NCI-H1436 treated with DMSO at 0.1 percent for 48 hours (cell line): ENCODE results near the gene MAD1L1.

ENCODE experiments used
- DNase-seq: peaks from one replicate; lab custom pipeline; 2025; lab: John Stamatoyannopoulos, UW

The MAD1L1 gene

DNA sequence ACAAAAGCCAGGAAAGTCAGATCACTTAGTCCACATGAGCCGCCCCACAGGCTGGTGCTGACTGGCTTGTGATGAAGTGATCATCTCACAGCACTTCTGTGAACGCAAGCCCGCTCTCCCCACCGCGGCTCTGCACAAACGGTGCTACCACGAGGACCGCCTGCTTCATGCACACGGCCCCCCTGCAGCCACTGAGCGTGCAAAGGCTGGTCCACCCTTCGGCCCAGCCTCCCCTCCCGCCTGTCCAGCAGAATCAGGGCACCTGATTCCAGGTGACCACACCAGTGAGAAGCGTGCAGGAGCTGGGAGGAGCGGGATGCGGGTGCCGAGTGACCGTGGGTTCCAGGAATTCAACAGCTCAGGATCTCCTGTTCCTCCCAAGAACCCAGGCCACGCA lies 32.2 kb downstream of the MAD1L1 start:
- no peak for DNase-seq

DNA sequence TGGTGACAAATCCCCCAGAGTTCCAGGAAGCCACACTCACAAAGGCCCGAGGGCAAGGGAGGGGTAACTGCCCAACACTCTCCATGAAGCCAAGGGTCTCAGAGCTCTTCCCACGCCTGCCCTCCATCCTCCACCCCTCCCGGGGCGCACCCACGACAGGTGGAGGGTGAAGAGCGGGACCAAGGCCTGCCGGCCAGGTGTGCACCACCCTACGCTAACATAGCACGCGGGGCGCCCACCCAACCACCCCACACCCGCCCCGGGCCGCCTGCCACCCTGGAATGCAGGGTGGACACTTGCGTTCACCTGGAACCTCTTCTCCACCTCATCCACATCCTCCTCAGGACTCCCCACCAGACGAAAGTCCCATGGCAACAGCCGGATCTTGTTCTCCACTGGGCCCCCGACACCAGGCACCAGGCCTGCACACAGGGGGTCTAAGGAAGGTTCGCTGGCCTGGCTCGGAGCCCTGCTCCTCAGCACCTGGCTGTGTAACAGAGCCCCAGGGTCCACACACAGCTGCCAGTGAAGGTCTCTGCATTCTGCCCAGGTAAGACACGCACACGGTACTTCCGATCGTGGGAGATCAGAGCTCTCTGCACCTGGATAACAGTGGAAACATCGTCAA lies 32.7 kb downstream of the MAD1L1 start:
- no peak for DNase-seq

DNA sequence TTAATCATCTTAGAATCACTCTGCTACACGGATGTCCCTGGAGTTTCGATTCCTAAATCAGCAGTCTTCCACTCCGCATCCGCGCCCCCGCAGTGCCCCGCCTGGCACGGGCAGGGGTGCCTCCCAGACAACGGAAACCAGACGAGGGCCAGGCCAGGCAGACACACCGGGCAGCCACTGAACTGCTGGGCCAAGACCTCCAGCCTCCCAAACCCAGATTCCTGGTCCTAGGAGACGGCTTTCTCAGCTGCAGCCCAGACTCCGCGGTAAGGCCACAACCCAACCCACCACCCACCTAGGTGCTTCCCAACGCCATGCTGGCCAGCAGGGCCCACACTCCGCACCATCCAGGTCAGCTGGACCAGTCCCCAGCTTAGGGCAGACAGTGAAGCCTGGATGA lies 33.2 kb downstream of the MAD1L1 start:
- DNase-seq: no peak

DNA sequence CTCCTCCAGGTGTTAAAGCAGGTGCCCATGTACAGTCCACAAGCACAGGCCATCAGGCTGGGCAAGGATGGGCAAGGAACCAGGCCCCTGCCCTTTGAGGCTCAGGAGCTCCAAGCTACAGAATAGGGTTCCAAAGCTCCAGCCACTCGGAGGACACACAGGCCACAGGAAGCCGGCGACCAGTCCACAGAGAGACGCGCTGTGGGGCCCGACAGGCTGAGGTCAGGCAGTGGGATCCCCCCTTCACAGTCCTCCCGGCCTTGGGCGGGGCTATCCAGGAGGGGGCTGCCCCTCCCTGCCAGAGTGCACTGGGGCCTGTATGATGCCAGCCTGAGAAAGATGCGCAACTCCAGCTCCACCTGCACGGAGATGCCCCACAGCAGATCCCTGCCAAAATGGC lies 34.0 kb downstream of the MAD1L1 start:
- DNase-seq: no peak

DNA sequence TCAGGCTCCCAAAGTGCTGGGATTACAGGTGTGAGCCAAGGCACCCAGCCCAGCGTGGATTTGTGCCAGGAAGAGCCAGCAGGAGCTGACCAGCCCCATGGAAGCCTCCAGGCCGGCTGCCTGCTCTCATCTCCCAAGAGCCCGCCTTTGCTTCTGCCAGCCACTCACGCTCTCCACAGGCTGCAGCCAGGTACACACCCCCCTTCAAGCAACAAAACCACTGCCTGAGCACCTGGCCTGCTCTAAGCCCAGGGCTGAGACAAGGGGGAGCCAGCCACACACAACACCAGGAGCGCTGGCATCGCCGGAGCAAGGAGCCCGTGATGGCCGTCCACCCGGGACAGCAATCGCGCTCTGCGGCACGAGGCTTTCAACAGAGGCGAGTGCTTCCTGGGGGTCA lies 34.5 kb downstream of the MAD1L1 start:
- no peak for DNase-seq

DNA sequence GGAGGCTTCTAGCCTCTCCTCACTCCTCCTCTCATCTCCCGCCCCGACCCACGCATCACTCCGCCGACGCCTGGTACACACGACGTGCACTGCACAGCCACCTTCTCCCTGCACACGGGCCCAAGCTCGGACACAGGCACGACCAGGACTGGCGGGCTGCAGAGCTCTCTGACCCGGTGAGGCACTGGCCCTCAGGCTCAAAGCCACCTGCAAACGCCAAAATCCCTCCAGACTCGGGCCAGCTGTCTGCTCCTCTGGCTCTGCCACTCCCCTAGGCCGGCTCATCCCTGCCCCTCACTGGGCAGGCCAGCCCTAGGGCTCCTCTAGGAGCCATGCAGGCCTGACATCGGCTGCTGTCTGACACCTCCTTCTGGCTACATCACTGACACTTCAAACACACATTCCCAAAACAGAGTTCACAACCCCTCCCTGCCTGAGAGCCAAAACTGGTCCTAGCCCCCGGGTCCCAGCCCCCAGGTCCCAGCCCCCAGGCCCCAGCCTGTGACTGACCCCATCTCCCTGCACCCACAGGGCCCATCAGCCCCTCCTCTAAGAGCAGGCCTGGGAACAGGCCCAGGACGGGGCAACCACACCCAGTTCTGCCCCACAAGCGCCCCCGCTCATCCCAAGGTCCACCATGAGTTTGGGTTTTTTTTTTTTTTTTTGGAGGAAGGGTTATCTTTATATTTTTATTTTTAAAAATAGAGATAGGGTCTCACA lies 35.1 kb downstream of the MAD1L1 start:
- DNase-seq: no peak

DNA sequence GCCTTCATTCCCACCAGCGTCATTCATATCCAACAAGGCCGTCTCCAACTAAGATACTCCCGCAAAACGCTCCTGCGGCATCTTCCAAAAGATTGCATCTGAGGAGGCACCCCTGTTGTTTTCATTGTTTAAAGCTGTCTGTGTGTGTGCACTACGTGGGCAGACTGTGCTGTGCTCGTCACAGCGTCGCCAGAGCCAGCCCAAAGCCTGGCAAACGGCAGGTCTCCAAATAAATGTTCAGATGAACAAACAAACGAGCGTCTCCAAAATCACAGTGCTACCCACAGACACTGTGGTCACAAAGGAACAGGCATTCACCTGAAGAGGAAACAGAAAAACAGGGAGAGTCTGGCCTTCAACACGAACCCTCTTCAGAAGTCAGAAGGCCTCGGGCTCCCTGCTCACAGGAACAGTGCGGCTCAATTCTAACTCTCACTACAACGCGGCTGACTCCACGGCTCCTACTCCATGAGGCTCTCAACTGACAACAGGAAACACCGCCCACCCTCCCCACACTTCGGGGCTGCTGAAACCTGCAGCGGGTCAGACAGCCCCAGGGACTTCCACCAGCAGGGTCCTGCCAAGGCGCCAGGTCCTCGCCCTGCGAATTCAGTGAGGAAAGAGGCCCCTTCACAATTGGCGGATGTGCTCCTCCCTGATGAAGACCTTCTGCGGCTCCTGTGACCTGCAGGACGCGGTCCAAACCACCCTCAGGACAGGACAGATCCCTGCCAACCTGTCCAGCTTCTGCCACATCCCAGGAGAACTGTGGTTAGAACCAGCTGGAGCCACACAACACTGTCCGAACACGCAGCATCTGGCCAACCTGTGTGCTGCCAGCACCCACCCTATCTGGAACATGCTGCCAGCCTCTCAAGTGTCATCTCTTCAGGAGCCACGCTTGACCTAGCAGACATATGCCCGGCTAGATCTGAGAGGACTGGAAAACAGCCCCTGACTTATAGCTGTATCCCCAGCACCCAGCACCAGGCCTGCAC lies 36.1 kb downstream of the MAD1L1 start:
- DNase-seq: no peak

DNA sequence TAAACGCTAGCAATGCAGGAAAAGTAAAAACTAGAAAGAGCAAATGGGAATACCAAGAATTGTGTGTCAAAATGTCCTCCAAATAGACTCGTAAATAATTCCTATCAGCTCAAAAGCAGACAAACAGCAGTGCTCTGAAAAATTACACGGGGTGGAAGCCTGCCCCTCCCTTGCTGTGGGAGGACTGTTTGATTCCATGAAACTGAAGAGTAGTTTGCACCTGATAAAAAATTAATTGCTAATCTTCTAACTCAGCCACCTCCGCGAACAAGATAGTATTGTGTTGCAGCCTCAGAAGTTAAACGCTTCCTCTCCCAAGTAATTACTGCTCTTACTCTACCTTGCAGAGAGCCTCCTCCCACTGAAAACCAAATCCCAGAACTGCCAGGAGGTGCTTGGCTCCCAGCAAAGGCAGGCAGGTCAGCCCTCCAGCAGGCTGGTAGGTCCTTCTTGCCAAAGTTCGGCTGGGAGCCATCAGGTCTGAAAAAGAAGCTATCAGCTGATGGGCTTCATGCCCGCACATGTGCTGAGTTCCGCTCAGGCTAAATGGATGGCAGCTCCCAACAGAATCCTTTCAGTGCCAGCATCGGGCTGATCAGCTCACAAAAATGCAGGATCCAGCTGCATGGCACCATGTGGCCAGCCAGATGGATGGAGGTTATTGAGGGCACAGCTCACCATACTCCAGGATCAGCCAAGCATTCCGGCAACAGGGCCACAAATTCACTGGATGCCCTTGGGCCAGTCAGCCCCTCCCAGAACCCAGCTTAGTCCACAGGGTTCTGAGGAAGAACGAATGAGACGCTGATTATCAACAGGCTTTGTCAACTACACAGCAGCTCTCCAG lies 37.1 kb downstream of the MAD1L1 start:
- DNase-seq: no peak

DNA sequence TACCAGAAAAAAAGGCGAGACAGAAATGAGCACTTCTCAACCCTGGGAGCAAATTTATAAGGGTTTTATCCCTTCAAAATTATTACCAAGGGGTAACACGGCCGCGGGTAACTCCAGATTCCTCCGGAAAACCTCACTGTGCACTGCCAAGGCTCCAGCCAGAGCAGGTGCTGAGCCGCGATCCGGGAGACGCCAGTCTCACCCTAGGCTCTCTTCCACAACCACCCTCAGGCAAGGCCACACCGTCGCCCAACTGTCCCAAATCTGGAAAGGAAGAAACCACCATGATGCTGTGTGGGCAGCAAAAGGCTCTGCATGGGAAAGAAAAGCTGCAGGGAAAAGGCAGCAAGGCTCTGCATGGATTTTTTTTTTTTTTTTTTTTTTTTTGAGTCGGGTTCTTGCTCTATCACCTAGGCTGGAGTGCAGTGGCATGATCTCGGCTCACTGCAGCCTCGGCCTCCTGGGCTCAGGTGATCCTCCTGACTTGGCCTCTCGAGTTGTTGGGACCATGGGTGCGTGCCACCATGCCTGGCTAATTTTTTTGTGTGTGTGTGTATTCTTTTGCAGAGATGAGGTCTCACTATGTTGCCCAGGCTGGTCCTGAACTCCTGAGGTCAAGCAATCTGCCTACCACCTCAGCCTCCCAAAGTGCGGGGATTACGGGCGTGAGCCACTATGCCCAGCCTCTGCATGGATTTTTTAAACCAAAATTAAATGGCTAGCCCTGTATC lies 39.0 kb downstream of the MAD1L1 start:
- DNase-seq: no peak

DNA sequence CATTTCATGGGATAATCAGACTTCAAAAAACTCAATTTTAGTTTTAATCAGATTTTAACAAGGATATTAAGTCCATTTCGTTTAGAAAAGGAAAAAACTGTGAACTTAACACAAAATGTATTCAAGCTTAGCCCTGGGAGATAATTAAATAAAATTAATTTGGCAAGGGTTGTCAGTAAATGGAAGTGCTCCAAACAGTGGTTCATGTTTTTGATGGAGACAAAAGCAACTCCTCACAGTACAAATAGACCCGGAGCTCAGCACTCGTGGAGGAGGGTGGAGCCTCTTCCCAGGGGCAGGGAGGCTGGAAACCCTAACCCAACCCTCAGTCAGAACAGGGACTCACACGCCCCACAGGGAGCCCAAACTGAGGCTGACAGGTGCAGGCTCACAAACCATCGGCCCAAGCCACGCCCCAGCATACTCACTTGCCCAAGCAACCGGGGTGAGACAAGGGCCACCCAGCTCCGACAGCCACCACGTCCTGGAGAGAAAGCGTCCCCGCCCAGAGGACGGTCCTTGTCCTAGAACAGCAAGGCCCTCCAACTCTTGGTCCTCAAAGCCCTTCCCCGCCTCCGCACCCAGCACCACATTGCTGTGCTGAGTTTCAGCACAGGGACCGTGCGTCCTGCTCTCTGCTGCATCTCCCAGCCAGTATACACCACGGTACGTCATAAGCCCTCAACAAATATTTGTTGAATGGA lies 39.8 kb downstream of the MAD1L1 start:
- DNase-seq: no peak

DNA sequence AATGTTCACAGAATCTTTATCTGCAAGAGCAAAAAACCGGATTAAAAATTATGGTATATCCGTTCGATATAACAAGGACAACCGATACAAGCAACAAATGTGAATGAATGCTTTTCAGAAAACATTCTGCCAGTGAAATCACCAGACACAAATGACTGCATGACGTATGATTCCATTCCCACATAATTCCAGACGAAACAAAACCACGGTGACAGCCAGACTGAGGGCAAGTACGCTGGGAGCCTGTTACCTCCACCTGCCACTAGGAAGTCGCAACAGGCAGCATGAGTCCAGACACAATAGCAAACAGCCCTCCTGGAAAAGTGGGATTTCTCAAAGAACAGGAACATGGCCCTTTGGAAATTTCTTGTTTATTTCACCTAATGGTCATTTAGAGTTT lies 41.7 kb downstream of the MAD1L1 start:
- DNase-seq: no peak

DNA sequence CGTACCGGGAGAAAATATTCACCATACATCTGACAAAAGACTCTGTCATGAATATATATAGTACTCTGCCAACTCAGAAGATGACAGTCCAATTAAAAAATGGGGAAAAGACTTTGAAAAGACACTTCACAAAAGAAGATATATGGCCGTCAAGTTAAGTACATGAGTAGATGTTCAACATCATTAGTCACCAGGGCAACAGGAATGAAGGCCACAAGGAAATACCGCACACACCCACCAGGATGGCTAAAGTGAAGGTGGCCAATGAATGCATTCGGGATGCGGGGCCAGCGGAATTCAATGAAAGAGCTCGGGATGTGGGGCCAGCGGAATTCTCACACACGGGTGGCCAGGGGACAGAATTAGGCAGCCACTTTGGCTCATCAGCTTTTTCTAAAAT lies 42.2 kb downstream of the MAD1L1 start:
- DNase-seq: peak; percentile 20

DNA sequence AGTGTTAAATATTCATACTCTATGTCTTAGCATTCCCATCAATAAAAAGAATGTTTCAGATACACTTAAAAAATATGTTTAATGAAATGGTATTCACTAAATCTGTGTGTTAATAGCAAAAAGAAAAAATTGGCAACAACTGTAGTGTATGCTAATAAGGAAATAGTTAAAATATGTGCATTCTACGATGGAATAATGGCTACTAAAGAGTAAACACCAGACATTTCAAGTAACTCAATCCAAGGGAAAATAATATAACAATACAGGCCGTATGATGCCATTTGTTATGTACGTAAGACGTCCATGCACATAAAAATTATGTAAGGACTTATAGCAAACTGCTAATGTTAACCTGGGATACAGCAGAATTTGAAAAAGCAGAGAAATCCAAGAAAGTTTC lies 46.6 kb downstream of the MAD1L1 start:
- DNase-seq: no peak

DNA sequence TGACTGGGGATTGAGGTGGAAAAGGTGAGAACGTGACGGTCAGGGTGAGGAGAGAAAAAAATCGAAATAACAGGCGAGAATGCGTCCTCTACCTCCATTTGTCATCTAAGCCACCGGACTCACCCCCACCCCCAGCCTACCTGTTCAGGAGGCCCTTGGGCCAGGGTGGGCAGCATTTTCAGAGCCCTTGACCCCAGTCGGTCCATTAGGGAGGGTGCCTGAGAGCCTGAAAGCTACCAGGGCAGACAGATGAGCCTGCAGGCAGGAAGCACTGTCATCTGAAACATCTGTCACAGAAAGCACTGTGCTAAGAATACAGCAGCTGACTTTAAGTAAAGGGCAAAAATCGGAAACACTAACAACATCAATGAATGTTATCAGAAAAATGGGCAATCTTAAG lies 47.0 kb downstream of the MAD1L1 start:
- no peak for DNase-seq

DNA sequence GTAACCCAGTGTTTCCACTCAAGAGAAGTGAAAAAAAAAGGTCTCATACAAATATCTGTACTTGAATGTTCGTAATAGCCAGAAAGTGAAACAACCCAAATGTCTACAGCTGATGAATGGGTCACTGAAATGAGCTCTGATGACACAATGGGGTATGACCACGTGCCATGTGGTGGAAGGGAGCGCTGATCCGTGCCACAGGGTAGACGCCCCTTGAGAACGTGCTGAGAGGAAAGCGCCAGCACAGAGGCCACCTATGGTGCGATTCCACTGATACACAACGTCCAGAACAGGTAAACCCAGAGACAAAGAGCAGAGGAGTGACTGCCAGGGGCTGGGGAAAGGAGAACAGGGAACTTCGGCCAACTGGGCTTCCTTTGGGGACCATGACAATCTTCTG lies 50.3 kb downstream of the MAD1L1 start:
- DNase-seq: no peak

DNA sequence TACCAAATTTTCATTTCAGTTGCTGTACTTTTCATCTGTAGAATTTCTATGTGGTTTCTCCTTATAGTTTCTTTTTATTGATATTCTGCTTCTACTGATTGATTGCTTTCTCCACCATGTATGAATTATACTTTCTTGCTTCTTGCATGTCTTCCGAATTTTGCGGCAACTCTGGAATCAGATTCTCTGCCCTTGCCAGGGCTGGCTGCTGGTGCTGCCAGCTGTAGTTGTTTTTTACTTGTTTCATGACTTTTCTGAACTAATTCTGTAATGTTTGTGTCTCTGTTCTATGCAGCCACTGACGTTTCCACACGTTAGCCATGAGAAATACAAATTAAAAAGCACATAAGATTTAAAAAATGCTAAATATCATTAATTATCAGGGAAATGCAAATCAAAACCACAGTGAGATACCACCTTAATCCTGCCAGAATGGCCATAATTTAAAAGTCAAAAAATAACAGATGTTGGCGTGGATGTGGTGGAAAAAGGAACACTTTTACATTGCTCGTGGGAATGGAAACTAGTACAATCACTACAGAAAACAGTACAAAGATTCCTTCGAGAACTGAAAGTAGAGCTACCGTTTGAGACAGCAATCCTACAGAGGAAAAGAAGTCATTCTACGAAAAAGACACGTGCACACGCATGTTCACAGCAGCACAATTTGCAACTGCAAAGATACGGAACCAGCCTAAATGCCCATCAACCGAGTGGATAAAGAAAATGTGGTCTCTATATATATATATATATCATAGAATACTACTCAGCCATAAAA lies 51.5 kb downstream of the MAD1L1 start:
- DNase-seq: no peak

DNA sequence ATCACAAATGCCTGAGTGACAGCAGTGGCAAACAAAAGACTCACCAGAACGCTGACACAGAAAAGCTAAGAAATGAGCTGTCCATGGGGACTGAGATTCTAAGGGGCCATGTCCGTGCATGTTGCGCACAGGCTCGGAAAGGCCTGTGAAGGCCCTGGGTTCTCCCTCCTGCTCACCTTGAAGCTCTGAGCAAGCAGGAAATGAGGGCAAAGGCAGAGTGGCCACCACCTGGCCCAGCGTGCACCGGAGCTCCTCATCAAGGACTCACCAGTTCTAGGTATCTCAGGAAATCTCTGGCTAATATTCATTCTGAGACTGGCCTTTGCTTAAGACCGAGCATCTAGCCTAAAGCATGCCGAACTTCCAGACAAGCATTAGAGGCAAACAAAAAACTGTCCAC lies 52.7 kb downstream of the MAD1L1 start:
- DNase-seq: no peak

DNA sequence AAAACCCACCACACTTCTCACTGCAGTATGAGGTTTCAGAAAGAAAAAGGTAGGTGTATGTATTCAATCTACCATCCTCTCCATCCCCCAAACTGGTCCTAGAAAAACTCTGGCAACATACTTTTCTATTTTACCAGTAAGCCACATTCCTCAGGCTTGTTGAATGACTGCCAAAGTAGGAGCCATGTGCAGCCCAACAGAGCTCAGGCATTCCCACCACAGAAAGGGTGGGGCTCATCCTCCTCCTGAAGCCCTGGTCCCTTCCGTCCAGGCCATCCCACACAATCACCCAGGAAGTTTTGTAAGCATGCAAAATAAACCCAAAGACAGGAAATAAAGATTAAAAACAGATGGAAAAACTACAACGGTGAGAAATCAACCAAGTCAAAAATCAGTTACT lies 57.2 kb downstream of the MAD1L1 start:
- DNase-seq: no peak

DNA sequence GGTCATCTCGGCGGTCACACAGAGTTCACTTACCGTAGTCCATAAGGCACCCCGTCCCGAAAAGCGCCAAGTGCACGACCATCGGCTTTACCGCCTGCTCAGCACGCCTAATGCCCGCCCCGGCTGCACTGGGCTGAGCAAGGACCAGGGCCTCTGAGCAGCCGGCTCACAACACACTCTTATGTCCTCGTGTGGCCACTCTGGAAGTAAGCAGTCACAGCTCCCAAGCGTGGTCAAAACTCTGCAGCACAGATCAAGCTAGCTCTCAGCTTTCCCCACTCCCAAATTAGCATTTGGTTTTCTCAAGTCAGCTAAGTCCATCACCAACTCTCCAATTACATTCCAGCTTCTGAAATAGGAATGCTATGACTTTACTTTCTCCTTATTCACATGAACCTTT lies 57.7 kb downstream of the MAD1L1 start:
- DNase-seq: no peak
